H1 (cell line): ENCODE results near the gene KIF20A. TPM values are rescaled to one million over a fixed set of nuclear protein-coding genes. Genes with fewer than 3 reads are reported as not detected.

ENCODE experiments used
- CTCF ChIA-PET: fragments of 300-600 bp; sonication (Branson Sonifier 250); formaldehyde crosslinking; loops from one replicate; lab custom pipeline; 2021; ENCODE audit not compliant: partially characterized antibody; lab: Charles Lee
- POLR2A ChIA-PET: fragments of 300-600 bp; sonication (Branson Sonifier 250); formaldehyde crosslinking; loops from one replicate; lab custom pipeline; 2021; ENCODE audit warnings: inconsistent platforms; ENCODE audit not compliant: partially characterized antibody; lab: Charles Lee
- DNase-seq, 2 experiments: peaks; one replicate each; pipeline versions ENCODE4 v3.0.0 to v3.0.0-alpha.2; 2010 to 2022; ENCODE audit warnings: low spot score in 2 of 2, low read depth in 1 of 2, mixed read lengths in 1 of 2
- FAIRE-seq: peaks from 2 replicates; lab custom pipeline; 2011; peaks lifted over from hg19 to GRCh38; lab: Jason Lieb, UNC
- H2AFZ ChIP-seq: 2 replicates; pipeline ENCODE4 v1.8.1; 2012; ENCODE audit warnings: low read length, inconsistent platforms
- H2AK5ac ChIP-seq: 2 replicates; pipeline ENCODE4 v1.6.1; 2013; ENCODE audit warnings: low read depth, low read length
- H2BK120ac ChIP-seq: replicated peaks from 2 replicates; pipeline ENCODE3; 2013; ENCODE audit warnings: low read depth, low read length, inconsistent platforms
- H2BK12ac ChIP-seq: 2 replicates; pipeline ENCODE4 v1.6.1; 2013; ENCODE audit warnings: low read depth, low read length
- H2BK15ac ChIP-seq: 2 replicates; pipeline ENCODE4 v1.6.1; 2013; ENCODE audit warnings: low read length
- H2BK20ac ChIP-seq: 2 replicates; pipeline ENCODE4 v1.6.1; 2013; ENCODE audit warnings: low read length
- H2BK5ac ChIP-seq: 2 replicates; pipeline ENCODE4 v1.6.1; 2013; ENCODE audit warnings: low read depth, low read length
- H3K14ac ChIP-seq: 2 replicates; pipeline ENCODE4 v1.6.1; 2013; ENCODE audit warnings: inconsistent platforms; ENCODE audit not compliant: insufficient read length
- H3K18ac ChIP-seq: 2 replicates; pipeline ENCODE4 v1.6.1; 2013; ENCODE audit warnings: low read length; ENCODE audit errors: extremely low read depth
- H3K23ac ChIP-seq: 2 replicates; pipeline ENCODE4 v1.6.1; 2013; ENCODE audit warnings: inconsistent platforms; ENCODE audit not compliant: insufficient read length
- H3K23me2 ChIP-seq: 2 replicates; pipeline ENCODE4 v1.6.1; 2013; ENCODE audit warnings: low read depth, low read length
- H3K27ac ChIP-seq: 2 replicates; pipeline ENCODE4 v1.6.1; 2011; ENCODE audit warnings: low read depth, low read length, inconsistent platforms
- H3K27me3 ChIP-seq, 4 experiments: replicated peaks in 1 of 4; 1 replicate in 1 of 4; 2 replicates in 3 of 4; pipeline versions ENCODE4 v1.6.1 to v1.8.1; 2011 to 2013; ENCODE audit warnings: low read length in 3 of 4, mild to moderate bottlenecking in 3 of 4, inconsistent platforms in 2 of 4, mixed read lengths in 2 of 4, moderate library complexity in 1 of 4; ENCODE audit not compliant: control insufficient read depth in 3 of 4, insufficient read depth in 3 of 4; ENCODE audit errors: extremely low read depth in 1 of 4
- H3K36me3 ChIP-seq, 4 experiments: 2 replicates each; pipeline versions ENCODE4 v1.6.1 to v1.8.1; 2011 to 2013; ENCODE audit warnings: mild to moderate bottlenecking in 4 of 4, low read length in 3 of 4, moderate library complexity in 2 of 4, control low read depth in 1 of 4, inconsistent platforms in 1 of 4; ENCODE audit not compliant: insufficient read depth in 4 of 4, control insufficient read depth in 2 of 4
- H3K4ac ChIP-seq: replicated peaks from 2 replicates; pipeline ENCODE3; 2013; ENCODE audit warnings: low read length, low read depth, mixed read lengths, inconsistent platforms; ENCODE audit not compliant: insufficient read length
- H3K4me1 ChIP-seq, 4 experiments: replicated peaks in 1 of 4; 1 replicate in 1 of 4; 2 replicates in 3 of 4; pipeline versions ENCODE4 v1.6.1 to v1.8.1; 2011 to 2013; ENCODE audit warnings: low read length in 3 of 4, inconsistent platforms in 2 of 4, mixed read lengths in 1 of 4; ENCODE audit not compliant: insufficient read depth in 4 of 4, control insufficient read depth in 3 of 4
- H3K4me2 ChIP-seq, 2 experiments: 2 replicates each; pipeline versions ENCODE4 v1.6.1 to v1.8.1; 2011 to 2013; ENCODE audit warnings: low read depth in 2 of 2, low read length in 2 of 2, control low read depth in 1 of 2, inconsistent platforms in 1 of 2, mild to moderate bottlenecking in 1 of 2; ENCODE audit not compliant: insufficient read depth in 1 of 2
- H3K4me3 ChIP-seq, 4 experiments: fragments of 200-600, 300-600 bp in 1 of 4; sonication (generic), shearing (Covaris generic), sonication (Bioruptor Twin) in 1 of 4; 2 replicates each; pipeline versions ENCODE4 v1.5.1 to v1.8.1; 2011 to 2016; ENCODE audit warnings: low read length in 4 of 4, low read depth in 3 of 4, control low read depth in 2 of 4, inconsistent platforms in 2 of 4, mild to moderate bottlenecking in 2 of 4, mixed read lengths in 1 of 4, moderate library complexity in 1 of 4; ENCODE audit not compliant: insufficient read depth in 2 of 4; ENCODE audit errors: extremely low read depth in 1 of 4
- H3K56ac ChIP-seq: replicated peaks from 2 replicates; pipeline ENCODE3; 2013; ENCODE audit warnings: low read depth, mild to moderate bottlenecking, mixed read lengths, low read length, inconsistent platforms; ENCODE audit not compliant: insufficient read length
- H3K79me1 ChIP-seq: 2 replicates; pipeline ENCODE4 v1.6.1; 2013; ENCODE audit warnings: low read depth, low read length, control low read depth
- H3K79me2 ChIP-seq, 2 experiments: 2 replicates each; pipeline versions ENCODE4 v1.6.1 to v1.8.1; 2012 to 2013; ENCODE audit warnings: low read length in 2 of 2, mild to moderate bottlenecking in 2 of 2, inconsistent platforms in 1 of 2; ENCODE audit not compliant: insufficient read depth in 2 of 2, control insufficient read depth in 1 of 2
- H3K9ac ChIP-seq, 4 experiments: replicated peaks in 1 of 4; 1 replicate in 1 of 4; 2 replicates in 3 of 4; pipeline versions ENCODE4 v1.6.1 to v1.8.1; 2011 to 2013; ENCODE audit warnings: low read depth in 3 of 4, low read length in 3 of 4, control low read depth in 2 of 4, mild to moderate bottlenecking in 2 of 4, moderate library complexity in 2 of 4, inconsistent platforms in 1 of 4; ENCODE audit errors: extremely low read depth in 1 of 4
- H3K9me3 ChIP-seq, 2 experiments: 2 replicates each; pipeline versions ENCODE4 v1.6.1 to v1.8.1; 2012 to 2013; ENCODE audit warnings: mild to moderate bottlenecking in 2 of 2, moderate library complexity in 2 of 2, control low read depth in 1 of 2, inconsistent platforms in 1 of 2, low read depth in 1 of 2, low read length in 1 of 2, mixed read lengths in 1 of 2; ENCODE audit not compliant: insufficient read depth in 2 of 2
- H4K20me1 ChIP-seq, 2 experiments: replicated peaks in 1 of 2; 2 replicates each; pipeline versions ENCODE3 to v1.8.1; 2011 to 2013; ENCODE audit warnings: inconsistent platforms in 2 of 2, low read length in 2 of 2, mild to moderate bottlenecking in 1 of 2; ENCODE audit not compliant: insufficient read depth in 2 of 2, control insufficient read depth in 1 of 2
- H4K5ac ChIP-seq: 2 replicates; pipeline ENCODE4 v1.6.1; 2013; ENCODE audit warnings: low read length, low read depth, mixed read lengths, inconsistent platforms; ENCODE audit not compliant: insufficient read length
- H4K8ac ChIP-seq: 2 replicates; pipeline ENCODE4 v1.8.0; 2013; ENCODE audit warnings: mild to moderate bottlenecking, moderate library complexity, low read length, inconsistent platforms; ENCODE audit not compliant: insufficient read depth; ENCODE audit errors: extremely low read depth
- H4K91ac ChIP-seq: replicated peaks from 2 replicates; pipeline ENCODE3; 2013; ENCODE audit warnings: low read length, mixed read lengths, inconsistent platforms; ENCODE audit not compliant: insufficient read length
- CBX5 ChIP-seq: fragments of 300-800, 300-1000 bp; sonication (generic); IDR thresholded peaks from 2 replicates; pipeline ENCODE4 v1.7.1; 2016; ENCODE audit warnings: antibody characterized with exemption, low read length, low read depth
- CHD2 ChIP-seq: IDR thresholded peaks from 2 replicates; pipeline ENCODE4 v1.6.1; 2012; ENCODE audit warnings: low read length, improper control_type of control experiment
- EZH2 ChIP-seq: fragments of 200-600 bp; sonication (generic); IDR thresholded peaks from 2 replicates; pipeline ENCODE4 v1.7.1; 2012; ENCODE audit warnings: low read depth, mild to moderate bottlenecking, moderate library complexity, low read length, inconsistent platforms; ENCODE audit not compliant: severe bottlenecking
- KDM4A ChIP-seq: IDR thresholded peaks from one replicate; pipeline ENCODE4 v1.7.1; 2012; ENCODE audit warnings: low read depth, mild to moderate bottlenecking, moderate library complexity, low read length, inconsistent platforms; ENCODE audit not compliant: severe bottlenecking
- NRF1 ChIP-seq: IDR thresholded peaks from 2 replicates; pipeline ENCODE4 v1.6.1; 2011; ENCODE audit warnings: mild to moderate bottlenecking, low read depth, low read length, improper control_type of control experiment
- RXRA ChIP-seq: IDR thresholded peaks from 2 replicates; pipeline ENCODE4 v1.6.1; 2011; ENCODE audit warnings: low read depth, mild to moderate bottlenecking, low read length, moderate library complexity; ENCODE audit not compliant: insufficient read depth
- WGBS, 2 experiments: shearing (Covaris generic) in 1 of 2; methylation state at CpG; one replicate each; pipeline versions ENCODE4 v1.1.6 to v1.1.7; 2013 to 2015; ENCODE audit warnings: low lambda C conversion rate in 2 of 2, mixed read lengths in 2 of 2, inconsistent platforms in 1 of 2, low coverage in 1 of 2, missing lambda C conversion rate in 1 of 2; ENCODE audit not compliant: insufficient replicate concordance in 2 of 2, insufficient coverage in 1 of 2, insufficient read length in 1 of 2; ENCODE audit errors: extremely low coverage in 1 of 2, missing lambda C conversion rate in 1 of 2; 5-methylcytosine and 5-hydroxymethylcytosine counted together
- polyA plus RNA-seq, 7 experiments: library from polyadenylated mRNA; depleted of rRNA in 3 of 7; stranded (reverse) in 5 of 7; unstranded in 2 of 7; fragments of >200 nt in 5 of 7; fragments of 200-250 nt in 2 of 7; gene quantifications; 1 replicate in 5 of 7; 2 replicates in 1 of 7; 4 replicates in 1 of 7; pipeline versions ENCODE4 v1.2.1 to v1.2.3, GENCODE V29; 2011 to 2013; ENCODE audit warnings: missing spikeins in 2 of 7, mixed read lengths in 2 of 7
- total RNA-seq: library from RNA; stranded (reverse); fragmentation: NEBNext Ultra II Directional; extraction: Animal tissue kit (Norgen Biotek cat#: 25700); gene quantifications from 2 replicates; pipeline ENCODE4 v1.2.1, GENCODE V29; 2021

Gene KIF20A
- total and polyA plus RNA-seq, 2 of the 8 experiments (the other 6 are each of a cell fraction or from before 2014, with no cell fraction given) = 33.3 to 67.1 TPM

DNA sequence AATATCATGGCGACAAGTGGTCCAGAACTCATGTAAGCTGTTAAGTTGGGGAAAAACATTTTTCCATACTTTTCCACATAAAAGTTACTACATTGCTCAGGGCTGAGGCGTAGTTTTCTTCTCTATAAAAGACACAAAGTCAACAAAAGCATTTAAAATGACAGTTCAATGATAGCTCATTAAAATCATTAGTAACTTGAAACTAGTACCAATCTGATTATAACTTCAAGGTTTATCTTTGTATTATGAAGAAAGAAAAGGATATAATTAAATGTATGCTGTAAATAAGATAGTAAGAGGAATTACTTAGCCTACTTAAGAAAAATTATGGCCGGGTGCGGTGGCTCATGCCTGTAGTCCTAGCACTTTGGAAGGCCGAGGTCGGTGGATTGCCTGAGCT lies 49.6 kb upstream of the KIF20A start:
- no peak overlapping the region for H3K4me2 ChIP-seq
- no peak overlapping the region for H3K14ac ChIP-seq
- H3K27me3 ChIP-seq = no peaks in the 10 kb centered on the region
- no peaks in the 10 kb centered on the region for H3K79me2 ChIP-seq
- POLR2A ChIA-PET = interaction anchor here (0.9 kb wide), 1 partner anchor 376 kb away, joined by 3 read pairs; the partner anchor contains the start of gene HNRNPA0
- DNase-seq = no peak
- no peak overlapping the region for H4K91ac ChIP-seq
- H3K4me1 ChIP-seq = no peaks in the 10 kb centered on the region; a peak in 1 of 7 replicates
- TF ChIP-seq NRF1 (no peak), CBX5 (no peak), KDM4A (no peak), CHD2 (no peak), RXRA (no peak), EZH2 (no peak)
- no peak overlapping the region for H3K4me3 ChIP-seq
- H2AK5ac ChIP-seq = no peak overlapping the region
- no peak overlapping the region for H3K9ac ChIP-seq
- WGBS, 2 experiments = 95% methylated on average over 6 of the region's 6 CpGs; no CpG with 5 or more reads in 1 of the 2 experiments
- H4K5ac ChIP-seq = no peak overlapping the region
- H2BK120ac ChIP-seq = no peak overlapping the region
- H2BK12ac ChIP-seq = no peak overlapping the region
- no peaks in the 10 kb centered on the region for H3K79me1 ChIP-seq
- no peak overlapping the region for H2AFZ ChIP-seq
- H3K9me3 ChIP-seq = no peaks in the 10 kb centered on the region
- CTCF ChIA-PET = interaction anchor here (0.7 to 8.4 kb wide), 6 partner anchors 19 to 219 kb away, joined by 3 to 288 read pairs (median 6); partner anchors contain the start of gene WNT8A
- no peak overlapping the region for H2BK5ac ChIP-seq
- no peak overlapping the region for H3K56ac ChIP-seq
- no peaks in the 10 kb centered on the region for H3K23me2 ChIP-seq
- H4K20me1 ChIP-seq = no peaks in the 10 kb centered on the region
- H3K27ac ChIP-seq = no peak overlapping the region
- H3K18ac ChIP-seq = no peak overlapping the region
- H2BK20ac ChIP-seq = no peak overlapping the region
- no peak overlapping the region for H3K23ac ChIP-seq
- H3K4ac ChIP-seq = no peak overlapping the region
- no peaks in the 10 kb centered on the region for H3K36me3 ChIP-seq
- no peak overlapping the region for H2BK15ac ChIP-seq
- no peak overlapping the region for H4K8ac ChIP-seq
- no peak for FAIRE-seq
